Endothelial cell of umbilical vein (primary cell): ENCODE results near the gene BMPR1A. TPM values are rescaled to one million over a fixed set of nuclear protein-coding genes. Genes with fewer than 3 reads are reported as not detected.

Experiments
- BruUV-seq: library from RNA; stranded (reverse); fragments of 400-500 nt; replicated peaks from 2 replicates; lab custom pipeline; 2021; lab: Mats Ljungman, UMichigan
- CTCF ChIA-PET: fragments of 300-600, 350-600 bp; sonication (Branson Sonifier 250); formaldehyde crosslinking; loops from one replicate; lab custom pipeline; 2021; ENCODE audit warnings: antibody characterized with exemption, inconsistent platforms; lab: Charles Lee
- POLR2A ChIA-PET: fragments of 300-600, 350-600 bp; sonication (Branson Sonifier 250); formaldehyde crosslinking; loops from one replicate; lab custom pipeline; 2021; ENCODE audit warnings: antibody characterized with exemption, inconsistent platforms; lab: Charles Lee
- DNase-seq: peaks from one replicate; pipeline ENCODE4 v3.0.0-alpha.2; 2011; ENCODE audit warnings: low read depth, low spot score
- FAIRE-seq: peaks from 2 replicates; lab custom pipeline; 2011; peaks lifted over from hg19 to GRCh38; lab: Jason Lieb, UNC
- H2AFZ ChIP-seq: 2 replicates; pipeline ENCODE4 v1.6.0; 2012; ENCODE audit warnings: low read depth, low read length, control low read depth, inconsistent platforms
- H3K27ac ChIP-seq: 2 replicates; pipeline ENCODE4 v1.5.1; 2011; ENCODE audit warnings: low read depth, mild to moderate bottlenecking, control low read depth, low read length, moderate library complexity; ENCODE audit not compliant: insufficient read depth
- H3K27me3 ChIP-seq, 2 experiments: 2 replicates each; pipeline versions ENCODE4 v1.6.0 to v1.6.1; 2011; ENCODE audit warnings: low read length in 2 of 2, mixed read lengths in 1 of 2; ENCODE audit not compliant: control insufficient read depth in 2 of 2, insufficient read depth in 2 of 2
- H3K36me3 ChIP-seq, 2 experiments: 2 replicates in 1 of 2; 3 replicates in 1 of 2; pipeline ENCODE4 v1.5.1; 2011; ENCODE audit warnings: low read length in 2 of 2, mild to moderate bottlenecking in 1 of 2, moderate library complexity in 1 of 2; ENCODE audit not compliant: control insufficient read depth in 2 of 2, insufficient read depth in 2 of 2; ENCODE audit errors: extremely low read depth in 1 of 2
- H3K4me1 ChIP-seq: 3 replicates; pipeline ENCODE4 v1.5.1; 2011; ENCODE audit warnings: mild to moderate bottlenecking, low read length; ENCODE audit not compliant: control insufficient read depth, insufficient read depth; ENCODE audit errors: extremely low read depth
- H3K4me2 ChIP-seq: 2 replicates; pipeline ENCODE4 v1.6.1; 2011; ENCODE audit warnings: low read length, control low read depth, mixed read lengths; ENCODE audit not compliant: insufficient read depth
- H3K4me3 ChIP-seq, 3 experiments: fragments of 200-600 bp in 1 of 3; sonication (generic), shearing (Covaris generic) in 1 of 3; replicated peaks in 1 of 3; 2 replicates each; pipeline ENCODE4 v1.5.1; 2011 to 2016; ENCODE audit warnings: control low read depth in 3 of 3, low read length in 3 of 3, mild to moderate bottlenecking in 2 of 3, inconsistent platforms in 1 of 3, low read depth in 1 of 3, moderate library complexity in 1 of 3; ENCODE audit not compliant: insufficient read depth in 1 of 3
- H3K79me2 ChIP-seq: 2 replicates; pipeline ENCODE4 v1.6.0; 2012; ENCODE audit warnings: low read length, inconsistent platforms; ENCODE audit not compliant: control insufficient read depth, insufficient read depth
- H3K9ac ChIP-seq: replicated peaks from 2 replicates; pipeline ENCODE3; 2011; ENCODE audit warnings: low read length, control low read depth; ENCODE audit not compliant: insufficient read depth; ENCODE audit errors: extremely low read depth
- H3K9me1 ChIP-seq: replicated peaks from 3 replicates; pipeline ENCODE4 v1.6.0; 2011; ENCODE audit warnings: mild to moderate bottlenecking, low read length; ENCODE audit not compliant: control insufficient read depth, insufficient read depth; ENCODE audit errors: extremely low read depth
- H3K9me3 ChIP-seq: replicated peaks from 2 replicates; pipeline ENCODE4 v1.5.1; 2012; ENCODE audit warnings: low read length, inconsistent platforms; ENCODE audit not compliant: control insufficient read depth, insufficient read depth
- H4K20me1 ChIP-seq: replicated peaks from 2 replicates; pipeline ENCODE3; 2011; ENCODE audit warnings: mild to moderate bottlenecking, low read length; ENCODE audit not compliant: control insufficient read depth, insufficient read depth; ENCODE audit errors: extremely low read depth
- CTCF ChIP-seq, 2 donors: IDR thresholded peaks; 1 replicate in 1 of 2; 2 replicates in 1 of 2; pipeline ENCODE4 v1.5.1; 2011; ENCODE audit warnings: low read length in 2 of 2, mild to moderate bottlenecking in 2 of 2, moderate library complexity in 2 of 2, control low read depth in 1 of 2, inconsistent platforms in 1 of 2, low read depth in 1 of 2; ENCODE audit not compliant: insufficient read depth in 1 of 2; ENCODE audit errors: extremely low read depth in 1 of 2
- EZH2 ChIP-seq: IDR thresholded peaks from 2 replicates; pipeline ENCODE4 v1.6.1; 2012; ENCODE audit warnings: borderline replicate concordance, low read depth, mild to moderate bottlenecking, moderate library complexity, low read length, inconsistent platforms; ENCODE audit not compliant: severe bottlenecking
- FOS ChIP-seq: IDR thresholded peaks from 2 replicates; pipeline ENCODE4 v1.6.1; 2011; ENCODE audit warnings: mild to moderate bottlenecking, low read length, moderate library complexity, borderline replicate concordance; ENCODE audit not compliant: insufficient read depth
- GATA2 ChIP-seq: IDR thresholded peaks from 2 replicates; pipeline ENCODE4 v1.7.0; 2011; ENCODE audit warnings: low read depth, mild to moderate bottlenecking, moderate library complexity, mixed read lengths, low read length; ENCODE audit not compliant: insufficient read length, insufficient read depth
- JUN ChIP-seq: IDR thresholded peaks from 2 replicates; pipeline ENCODE4 v1.6.1; 2011; ENCODE audit warnings: borderline replicate concordance, low read depth; ENCODE audit not compliant: insufficient read length, insufficient read depth
- MAX ChIP-seq: IDR thresholded peaks from 2 replicates; pipeline ENCODE4 v1.6.1; 2011; ENCODE audit not compliant: insufficient read depth, insufficient read length
- MYC ChIP-seq: IDR thresholded peaks from one replicate; pipeline ENCODE4 v1.6.1; 2011; ENCODE audit warnings: mild to moderate bottlenecking, low read depth, low read length
- POLR2A ChIP-seq: IDR thresholded peaks from 2 replicates; pipeline ENCODE4 v1.6.1; 2012; ENCODE audit warnings: low read depth, mild to moderate bottlenecking, control low read depth, low read length
- POLR2AphosphoS5 ChIP-seq: IDR thresholded peaks from 2 replicates; pipeline ENCODE4 v1.6.1; 2012; ENCODE audit warnings: low read depth, mild to moderate bottlenecking, control low read depth, low read length, moderate library complexity; ENCODE audit not compliant: insufficient read depth
- dilution Hi-C: fragments of 300-500 bp; cut with MboI; formaldehyde crosslinking; loops from one replicate; pipeline ENCODE4 v1.15.0; 2019; ENCODE audit warnings: low sequenced_read_pairs; ENCODE audit not compliant: extremely low pct_ligation_motif_present
- intact Hi-C: fragments of 100-400 bp; cut with micrococcal nuclease; formaldehyde crosslinking; loops from one replicate; pipeline ENCODE4 v1.10.0; 2022
- polyA plus RNA-seq, 4 experiments: library from polyadenylated mRNA; depleted of rRNA in 3 of 4; stranded (reverse) in 3 of 4; unstranded in 1 of 4; fragments of >200 nt; gene quantifications; 2 replicates each; pipeline versions ENCODE4 v1.2.1 to v1.2.3, GENCODE V29; 2011 to 2012; ENCODE audit warnings: missing spikeins in 1 of 4
- total RNA-seq: library from RNA; stranded (reverse); gene quantifications from 2 replicates; pipeline ENCODE4 v1.2.3, GENCODE V29; 2021

BMPR1A gene
- total and polyA plus RNA-seq, 2 donors (not counting 3 experiments of a cell fraction or from before 2014, with no cell fraction given), result not detected

DNA sequence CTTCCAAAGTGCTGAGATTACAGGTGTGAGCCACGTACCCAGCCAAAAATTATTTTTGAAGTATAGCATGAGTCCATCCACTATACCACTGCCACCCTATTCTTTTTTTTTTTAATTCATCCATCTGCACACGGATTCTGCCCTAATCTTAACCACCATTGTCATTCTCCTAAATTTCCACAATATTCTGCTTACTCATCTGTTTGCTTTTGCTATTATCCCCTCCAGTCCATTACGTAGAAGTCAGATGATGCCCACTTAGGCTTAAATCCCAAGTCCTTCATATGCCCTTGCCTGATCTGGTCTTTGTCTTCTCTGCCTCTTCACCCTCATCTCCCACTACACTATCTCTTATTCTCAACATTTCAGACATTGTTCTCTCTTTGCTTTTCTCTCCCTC is 114.3 kb downstream of the BMPR1A start:
- TF ChIP-seq POLR2AphosphoS5 (no peak), JUN (no peak), MAX (no peak), CTCF (IDR thresholded peaks at IDR 0.05; ENCODE audit: extremely low read depth in 1 of 2, insufficient read depth in 1 of 2, low read depth in 1 of 2, low read length in 2 of 2) (no peak), MYC (no peak), FOS (no peak), EZH2 (no peak), GATA2 (no peak), POLR2A (no peak)
- H3K4me1 ChIP-seq, result peaks cover 20% of the 10 kb centered on the region
- ChIA-PET CTCF (no interaction called here), POLR2A (no interaction called here)
- no peak overlapping the region for H3K9ac ChIP-seq
- intact Hi-C loops, result no loop called here
- H3K4me2 ChIP-seq, result no peak overlapping the region
- FAIRE-seq (no peak), DNase-seq (no peak)
- H3K27me3 ChIP-seq, result peaks cover 16 to 17% of the 10 kb centered on the region in 2 experiments
- no TSS peak for BruUV-seq
- no peaks in the 10 kb centered on the region for H3K36me3 ChIP-seq
- no peak overlapping the region for H2AFZ ChIP-seq
- dilution Hi-C loops, result no loop called here
- H4K20me1 ChIP-seq, result no peaks in the 10 kb centered on the region
- H3K9me3 ChIP-seq, result no peaks in the 10 kb centered on the region
- H3K79me2 ChIP-seq, result no peaks in the 10 kb centered on the region
- H3K4me3 ChIP-seq, result no peak overlapping the region
- H3K9me1 ChIP-seq, result no peaks in the 10 kb centered on the region
- no peak overlapping the region for H3K27ac ChIP-seq
